ENCODE results near the gene RNASE11.
"Not testable (repeated sequence)": the region's sequence is repeated elsewhere in the genome, so short reads cannot be mapped to it uniquely, and the experiment has no call there.

The RNASE11 gene

DNA sequence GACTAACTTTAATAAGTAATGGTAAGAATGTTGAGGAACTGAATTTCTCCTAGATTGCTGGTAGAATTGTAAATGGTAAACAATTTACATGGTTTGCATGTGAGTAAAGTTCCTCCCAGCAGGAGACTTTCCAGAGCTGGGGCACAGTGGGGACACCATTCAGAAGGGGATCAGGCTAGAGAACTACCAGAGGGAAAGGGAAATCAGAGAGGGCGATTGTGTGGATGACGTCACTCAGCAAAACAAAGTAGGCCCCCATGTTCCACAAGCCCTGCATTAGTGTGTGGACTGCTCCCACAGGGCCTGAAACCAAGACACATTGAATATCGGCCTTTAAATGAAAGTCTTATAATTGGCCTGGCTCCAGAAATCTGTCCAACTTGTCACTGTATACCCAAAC, 9.5 kb downstream of the RNASE11 start:
- no peak for DNase-seq

DNA sequence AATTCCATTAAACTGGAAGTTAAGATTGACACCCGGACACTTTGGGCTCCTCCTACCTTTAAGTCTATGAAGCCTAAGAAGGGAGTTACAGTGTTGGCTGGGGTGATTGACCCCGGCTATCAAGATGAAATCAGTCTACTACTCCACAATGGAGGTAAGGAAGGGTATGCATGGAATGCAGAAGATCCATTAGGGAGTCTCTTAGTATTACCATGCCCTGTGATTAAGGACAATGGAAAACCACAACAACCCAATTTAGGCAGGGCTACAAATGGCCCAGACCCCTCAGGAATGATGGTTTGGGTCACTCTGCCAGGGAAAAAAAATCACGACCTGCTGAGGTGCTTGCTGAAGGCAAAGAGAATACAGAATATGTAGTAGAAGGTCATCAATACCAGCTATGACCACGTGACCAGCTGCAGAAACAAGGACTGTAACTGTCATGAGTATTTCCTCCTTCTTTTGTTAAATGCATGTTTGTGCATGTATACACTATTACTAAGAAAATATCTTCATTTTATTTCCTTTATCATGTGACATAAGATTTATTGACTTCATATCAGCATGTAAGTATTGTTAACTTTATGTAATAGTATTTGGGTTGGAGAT, 15.3 kb downstream of the RNASE11 start:
- DNase-seq: not testable (repeated sequence)

- DNase-seq: not testable (repeated sequence)
Measured at GRCh38 chr14:20570720-20571119, 17.1 kb downstream of the RNASE11 start.

GRCh38 chr14:20569865-20570264, 17.9 kb downstream of the RNASE11 start:
- DNase-seq: not testable (repeated sequence)

GRCh38 chr14:20569066-20569465, 18.7 kb downstream of the RNASE11 start:
- no peak for DNase-seq

GRCh38 chr14:20568393-20568792, 19.4 kb downstream of the RNASE11 start:
- DNase-seq: no peak

GRCh38 chr14:20567199-20567598, 20.6 kb downstream of the RNASE11 start:
- not testable (repeated sequence) for DNase-seq

- DNase-seq: no peak
Measured at GRCh38 chr14:20564501-20564997, 23.3 kb downstream of the RNASE11 start.

DNA sequence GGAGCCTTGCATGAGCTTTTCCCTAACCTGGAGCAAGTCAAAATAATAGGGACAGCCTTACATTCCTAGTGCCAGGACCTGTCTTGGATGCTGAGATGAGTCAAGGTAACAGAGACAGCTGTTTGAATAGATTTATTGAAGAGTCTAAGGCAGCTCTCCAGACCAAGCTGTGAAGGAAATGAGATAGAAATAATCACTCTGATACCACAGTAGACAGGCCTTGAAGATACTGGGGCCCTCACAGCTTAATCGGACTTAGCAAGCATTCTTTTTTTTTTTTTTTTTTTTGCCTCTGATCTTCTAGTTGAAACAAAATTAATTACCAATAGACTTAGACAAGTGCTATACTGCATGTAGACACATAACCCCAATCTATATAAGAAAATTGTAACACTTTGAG, 23.8 kb downstream of the RNASE11 start:
- DNase-seq: no peak

GRCh38 chr14:20560961-20561360, 26.8 kb downstream of the RNASE11 start, which contains the start of gene RNASE9:
RNASE9 (minus strand) TSS chr14:20561047.
- DNase-seq: no peak

DNA sequence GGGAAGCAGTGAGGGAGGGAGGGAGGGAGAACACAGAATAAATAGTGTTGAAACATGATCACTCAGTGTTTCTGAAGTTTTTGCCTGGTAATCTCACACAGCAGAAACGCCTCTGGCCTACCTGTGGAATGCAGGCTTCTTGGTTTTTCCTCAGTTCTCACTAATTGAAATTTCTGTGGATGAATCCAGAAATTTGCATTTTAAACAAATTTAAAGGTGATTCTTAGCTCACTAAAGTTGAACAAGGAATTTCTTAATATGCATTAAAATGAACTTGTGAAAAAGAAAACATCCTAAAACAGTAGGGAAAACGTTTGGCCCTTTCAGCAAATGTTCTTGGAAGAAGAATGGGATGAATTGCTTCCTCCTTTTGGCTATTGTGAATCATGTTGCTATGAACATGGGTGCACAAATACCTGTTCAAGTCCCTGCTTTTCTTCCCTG, 28.3 kb downstream of the RNASE11 start:
- no peak for DNase-seq

- DNase-seq: no peak
Measured at GRCh38 chr14:20557212-20557542, 30.6 kb downstream of the RNASE11 start.

DNA sequence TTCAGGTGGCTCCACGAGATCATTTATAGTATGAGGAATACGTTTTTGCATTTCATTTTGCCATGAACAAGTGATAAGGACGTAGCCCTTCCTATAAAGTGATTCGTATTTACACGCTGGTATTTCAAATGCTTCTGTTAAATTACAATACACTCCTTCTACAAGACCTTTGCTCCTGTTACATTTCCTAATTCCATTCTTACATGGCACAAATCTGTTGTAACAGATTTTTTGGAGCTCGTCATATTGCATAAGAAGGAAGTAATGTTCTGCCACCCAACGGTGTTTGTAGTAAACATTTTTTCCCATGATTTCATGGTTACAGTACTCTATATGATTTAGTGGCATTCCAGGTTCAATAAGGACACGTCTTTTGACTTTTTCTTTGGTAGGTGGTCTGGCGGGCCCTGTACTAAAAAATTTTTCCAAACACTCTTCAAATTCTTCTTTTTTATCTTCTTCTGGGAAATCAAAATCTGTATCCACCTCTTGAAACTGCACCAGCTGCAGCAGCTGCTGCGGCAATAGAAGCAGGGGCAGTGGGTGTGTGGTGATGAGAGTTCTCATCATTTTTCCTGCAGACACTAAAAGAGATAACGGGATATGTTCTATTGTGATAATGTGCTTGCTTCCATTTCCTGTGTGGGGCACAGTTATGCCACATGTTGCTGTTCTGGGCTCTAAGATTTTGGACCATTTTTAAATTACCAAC, 31.1 kb downstream of the RNASE11 start:
- no peak for DNase-seq

DNA sequence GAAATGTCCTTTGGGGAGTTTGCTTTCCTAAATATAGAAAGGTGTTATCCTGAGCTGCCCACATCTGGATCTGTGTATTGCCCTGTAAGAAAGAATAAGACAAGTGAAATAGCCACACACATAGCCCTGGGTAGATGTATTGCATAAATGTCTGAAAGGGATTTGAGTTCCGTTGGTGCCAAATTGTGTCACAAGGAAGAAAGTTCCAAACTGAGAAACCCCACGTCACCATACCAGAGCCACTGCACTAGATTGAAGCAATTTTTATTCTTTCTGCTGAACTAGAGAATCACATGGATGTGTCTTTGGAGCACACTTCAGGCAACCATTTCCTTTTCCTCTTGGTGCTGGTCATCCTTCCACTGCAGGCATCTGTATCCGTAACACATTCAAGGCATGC, 32.0 kb downstream of the RNASE11 start:
- DNase-seq: no peak

DNA sequence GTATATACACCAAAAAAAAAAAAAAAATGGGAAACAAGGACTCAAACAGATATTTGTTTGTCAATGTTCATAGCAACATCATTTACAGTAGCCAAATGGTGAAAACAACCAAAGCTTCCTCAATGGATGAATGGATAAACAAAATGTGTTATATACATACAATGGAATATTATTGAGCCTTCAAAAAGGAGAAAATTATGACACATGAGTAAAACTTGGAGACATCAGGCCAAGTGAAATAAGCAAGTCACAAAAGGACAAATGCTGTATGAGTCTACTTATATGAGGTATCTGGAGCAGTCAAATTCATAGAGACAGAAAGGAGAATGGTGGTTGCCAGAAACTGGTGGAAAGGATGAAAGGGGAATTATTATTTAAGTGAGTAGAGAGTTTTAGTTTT, 34.8 kb downstream of the RNASE11 start:
- no peak for DNase-seq

- no peak for DNase-seq
Measured at GRCh38 chr14:20551606-20552005, 36.2 kb downstream of the RNASE11 start.

DNA sequence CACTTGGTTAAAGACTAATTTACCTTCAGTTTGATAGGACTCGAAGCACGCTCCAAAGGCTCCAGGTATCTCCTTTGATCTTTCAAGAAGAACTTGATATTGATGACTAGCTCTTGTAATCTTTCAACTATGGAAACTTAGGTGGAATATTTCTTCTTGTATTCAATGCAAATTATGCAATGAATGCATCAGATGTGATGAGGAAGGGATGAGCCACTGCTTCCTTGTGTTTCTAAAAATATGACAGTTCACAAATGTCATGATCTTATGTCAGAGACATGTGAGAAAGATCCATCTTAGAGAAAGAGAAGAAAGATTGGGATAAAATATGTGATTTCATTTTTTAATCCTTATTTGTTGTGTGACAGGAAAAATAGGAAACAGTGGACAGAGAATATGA, 36.9 kb downstream of the RNASE11 start:
- no peak for DNase-seq

- DNase-seq: no peak
Measured at GRCh38 chr14:20548414-20549158, 39.2 kb downstream of the RNASE11 start.

DNA sequence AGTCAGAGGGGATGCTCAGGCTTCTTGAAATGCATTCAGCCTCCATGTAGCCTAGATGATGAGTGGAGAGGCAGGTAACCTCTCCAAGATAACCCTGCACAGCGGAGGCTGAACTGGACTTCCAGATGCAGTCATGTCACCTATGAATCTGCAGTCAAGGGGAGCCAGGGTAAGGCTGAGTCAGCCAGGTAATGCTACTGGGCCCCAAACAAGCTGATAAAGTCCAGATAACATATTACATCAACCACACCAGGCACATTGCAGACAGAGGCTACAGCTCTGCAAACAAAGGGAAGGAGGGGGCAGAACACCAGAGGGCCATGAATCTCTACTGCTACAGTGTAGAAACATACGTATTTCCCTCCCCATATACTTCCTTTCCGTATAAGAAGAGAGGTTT, 40.9 kb downstream of the RNASE11 start:
- no peak for DNase-seq

GRCh38 chr14:20539906-20540305, 47.9 kb downstream of the RNASE11 start:
- no peak for DNase-seq

Measured in NCI-H446 treated with DMSO at 0.1 percent for 48 hours (cell line).